IMR-90 (cell line): ENCODE measurements around the gene AAMP. TPM values are rescaled to one million over a fixed set of nuclear protein-coding genes. Genes with fewer than 3 reads are reported as not detected.

Experiments
- ATAC-seq: fragments of 200-7000 bp; cut with Tn5 transposase; 2 replicates; pipeline ENCODE4 v1.9.1; 2020; ENCODE audit warnings: low read depth, mild to moderate bottlenecking, moderate library complexity
- Bru-seq: library from RNA; stranded (reverse); fragments of 400-500 nt; gene quantifications from one replicate; lab custom pipeline; 2021; lab: Mats Ljungman, UMichigan
- BruChase-seq, 2 experiments: library from RNA; stranded (reverse); fragments of 400-500 nt; gene quantifications; one replicate each; lab custom pipeline; 2021; lab: Mats Ljungman, UMichigan
- BruUV-seq: library from RNA; stranded (reverse); fragments of 400-500 nt; replicated peaks from 2 replicates; lab custom pipeline; 2021; lab: Mats Ljungman, UMichigan
- CTCF ChIA-PET: fragments of 300-600 bp; formaldehyde crosslinking; extraction: SDS; loops from one replicate; lab custom pipeline; 2021; ENCODE audit warnings: antibody characterized with exemption; lab: Yijun Ruan, JAX
- POLR2A ChIA-PET: fragments of 300-600 bp; sonication (Branson Sonifier 250); formaldehyde crosslinking; loops from one replicate; lab custom pipeline; 2022; ENCODE audit warnings: antibody characterized with exemption; ENCODE audit not compliant: unreplicated experiment; lab: Charles Lee
- DNase-seq: peaks from one replicate; pipeline ENCODE4 v3.0.0; 2013
- H2AFZ ChIP-seq: replicated peaks from 2 replicates; pipeline ENCODE3; 2013; ENCODE audit warnings: low read length, mild to moderate bottlenecking; ENCODE audit not compliant: poor library complexity
- H2AK5ac ChIP-seq: 2 replicates; pipeline ENCODE4 v1.6.1; 2013; ENCODE audit warnings: low read depth, low read length, inconsistent platforms
- H2AK9ac ChIP-seq: replicated peaks from 2 replicates; pipeline ENCODE3; 2013; ENCODE audit warnings: mild to moderate bottlenecking, low read depth, low read length, moderate library complexity; ENCODE audit not compliant: poor library complexity
- H2BK120ac ChIP-seq: 2 replicates; pipeline ENCODE4 v1.6.1; 2013; ENCODE audit warnings: low read depth, low read length, inconsistent platforms
- H2BK15ac ChIP-seq: 3 replicates; pipeline ENCODE4 v1.6.1; 2013; ENCODE audit warnings: low read depth, low read length, inconsistent platforms
- H2BK20ac ChIP-seq: 2 replicates; pipeline ENCODE4 v1.6.1; 2013; ENCODE audit warnings: low read depth, mild to moderate bottlenecking, inconsistent platforms, low read length, moderate library complexity
- H2BK5ac ChIP-seq: 2 replicates; pipeline ENCODE4 v1.6.1; 2013; ENCODE audit warnings: mild to moderate bottlenecking, low read depth, low read length, inconsistent platforms; ENCODE audit not compliant: poor library complexity, severe bottlenecking
- H3K14ac ChIP-seq: replicated peaks from 2 replicates; pipeline ENCODE4 v1.6.1; 2013; ENCODE audit warnings: low read depth, low read length, inconsistent platforms
- H3K18ac ChIP-seq: 2 replicates; pipeline ENCODE4 v1.6.1; 2013; ENCODE audit warnings: low read depth, low read length, control low read depth
- H3K23ac ChIP-seq: 2 replicates; pipeline ENCODE4 v1.6.1; 2013; ENCODE audit warnings: low read depth, low read length, inconsistent platforms
- H3K27ac ChIP-seq: 2 replicates; pipeline ENCODE4 v1.5.1; 2013; ENCODE audit warnings: mild to moderate bottlenecking, control low read depth, low read length; ENCODE audit not compliant: insufficient read depth
- H3K27me3 ChIP-seq: 2 replicates; pipeline ENCODE4 v1.6.1; 2013; ENCODE audit warnings: low read length; ENCODE audit not compliant: control insufficient read depth, insufficient read depth
- H3K36me3 ChIP-seq: 2 replicates; pipeline ENCODE4 v1.6.1; 2013; ENCODE audit warnings: low read length, mixed read lengths; ENCODE audit not compliant: control insufficient read depth, insufficient read depth
- H3K4ac ChIP-seq: 2 replicates; pipeline ENCODE4 v1.6.1; 2013; ENCODE audit warnings: low read depth, low read length, inconsistent platforms
- H3K4me1 ChIP-seq: 2 replicates; pipeline ENCODE4 v1.6.1; 2013; ENCODE audit warnings: low read length, mixed read lengths; ENCODE audit not compliant: control insufficient read depth, insufficient read depth
- H3K4me2 ChIP-seq: 2 replicates; pipeline ENCODE4 v1.6.1; 2013; ENCODE audit warnings: low read depth, mild to moderate bottlenecking, control low read depth, low read length, moderate library complexity
- H3K4me3 ChIP-seq: 2 replicates; pipeline ENCODE4 v1.5.1; 2013; ENCODE audit warnings: low read depth, mild to moderate bottlenecking, control low read depth, low read length, moderate library complexity; ENCODE audit not compliant: insufficient read depth
- H3K56ac ChIP-seq: 2 replicates; pipeline ENCODE4 v1.6.1; 2013; ENCODE audit warnings: low read length, inconsistent platforms; ENCODE audit not compliant: insufficient read depth; ENCODE audit errors: extremely low read depth
- H3K79me1 ChIP-seq, 2 experiments: 2 replicates each; pipeline ENCODE4 v1.6.1; 2013; ENCODE audit warnings: low read length in 2 of 2, inconsistent platforms in 1 of 2, low read depth in 1 of 2
- H3K9ac ChIP-seq: 2 replicates; pipeline ENCODE4 v1.6.1; 2013; ENCODE audit warnings: low read depth, low read length, control low read depth
- H3K9me1 ChIP-seq: 2 replicates; pipeline ENCODE4 v1.6.1; 2013; ENCODE audit warnings: low read length, inconsistent platforms; ENCODE audit not compliant: insufficient read depth
- H3K9me3 ChIP-seq: 2 replicates; pipeline ENCODE4 v1.6.1; 2013; ENCODE audit warnings: low read length; ENCODE audit not compliant: control insufficient read depth, insufficient read depth
- H4K20me1 ChIP-seq: 2 replicates; pipeline ENCODE4 v1.6.1; 2013; ENCODE audit warnings: low read length, inconsistent platforms; ENCODE audit not compliant: insufficient read depth
- H4K5ac ChIP-seq: 2 replicates; pipeline ENCODE4 v1.6.1; 2013; ENCODE audit warnings: mild to moderate bottlenecking, low read depth, low read length, control low read depth
- H4K8ac ChIP-seq, 2 experiments: 2 replicates each; pipeline ENCODE4 v1.6.1; 2013; ENCODE audit warnings: low read depth in 2 of 2, low read length in 2 of 2, control low read depth in 1 of 2, inconsistent platforms in 1 of 2
- H4K91ac ChIP-seq: 2 replicates; pipeline ENCODE4 v1.6.1; 2013; ENCODE audit warnings: low read depth, low read length, inconsistent platforms; ENCODE audit not compliant: insufficient read depth
- BHLHE40 ChIP-seq: fragments of 150-350 bp; IDR thresholded peaks from 2 replicates; pipeline ENCODE4 v1.6.1; 2016; ENCODE audit warnings: mild to moderate bottlenecking, low read depth, low read length
- CHD1 ChIP-seq: IDR thresholded peaks from 2 replicates; pipeline ENCODE4 v1.6.1; 2012; ENCODE audit warnings: low read depth, low read length, improper control_type of control experiment
- CTCF ChIP-seq: conservative IDR thresholded peaks from 2 replicates; pipeline ENCODE4 v1.5.1; 2012; ENCODE audit warnings: mild to moderate bottlenecking, low read depth, low read length, improper control_type of control experiment
- FOS ChIP-seq: fragments of 150-350 bp; IDR thresholded peaks from 2 replicates; pipeline ENCODE4 v1.6.1; 2016; ENCODE audit warnings: low read depth, low read length
- MAFK ChIP-seq: IDR thresholded peaks from 2 replicates; pipeline ENCODE4 v1.6.1; 2012; ENCODE audit warnings: low read depth, low read length, improper control_type of control experiment
- NFE2L2 ChIP-seq: fragments of 150-350 bp; IDR thresholded peaks from 2 replicates; pipeline ENCODE4 v1.6.1; 2016; ENCODE audit warnings: low read depth, mild to moderate bottlenecking, low read length
- RAD21 ChIP-seq: IDR thresholded peaks from 2 replicates; pipeline ENCODE4 v1.6.1; 2012; ENCODE audit warnings: low read length, improper control_type of control experiment
- RFX5 ChIP-seq: IDR thresholded peaks from 2 replicates; pipeline ENCODE4 v1.8.0; 2012; ENCODE audit warnings: low read depth, mild to moderate bottlenecking, low read length, moderate library complexity
- WGBS, 2 experiments: methylation state at CpG; one replicate each; pipeline versions ENCODE4 v1.1.5 to v1.1.7; 2013; ENCODE audit warnings: missing lambda C conversion rate in 2 of 2; ENCODE audit not compliant: insufficient read length in 1 of 2; ENCODE audit errors: extremely low coverage in 2 of 2; 5-methylcytosine and 5-hydroxymethylcytosine counted together
- dilution Hi-C: fragments of 300-500 bp; cut with HindIII; formaldehyde crosslinking; loops from one replicate; pipeline ENCODE4 v1.14.3; 2018; ENCODE audit warnings: low sequenced_read_pairs; ENCODE audit not compliant: unreplicated experiment
- in situ Hi-C: fragments of 300-500 bp; cut with MboI; formaldehyde crosslinking; loops from 3 replicates; pipeline ENCODE4 v1.14.3; 2019; ENCODE audit warnings: low sequenced_read_pairs, inconsistent platforms, mixed read lengths
- intact Hi-C: fragments of 100-400 bp; cut with micrococcal nuclease; formaldehyde crosslinking; loops from 2 replicates; pipeline ENCODE4 v1.10.0; 2022
- long read RNA-seq: library from polyadenylated mRNA; unstranded; transcript quantifications from one replicate; pipeline ENCODE4 v2.0.0, GENCODE V29; 2021; ENCODE audit not compliant: unreplicated experiment
- polyA plus RNA-seq, 3 experiments: library from polyadenylated mRNA; depleted of rRNA; stranded (reverse); fragments of >200 nt; gene quantifications; 2 replicates each; pipeline ENCODE4 v1.2.3, GENCODE V29; 2012; ENCODE audit warnings: low replicate concordance in 1 of 3
- total RNA-seq: library from RNA; depleted of rRNA; stranded (reverse); fragments of >200 nt; gene quantifications from 2 replicates; pipeline ENCODE4 v1.2.3, GENCODE V29; 2012; rRNA removed
- TF ChIP-seq, protein P1 (sequence below): fragments of 150-350 bp; IDR thresholded peaks from 2 replicates; pipeline ENCODE4 v1.6.1; 2017; ENCODE audit warnings: mild to moderate bottlenecking, antibody characterized with exemption, low read length, low read depth

Gene AAMP, protein sequence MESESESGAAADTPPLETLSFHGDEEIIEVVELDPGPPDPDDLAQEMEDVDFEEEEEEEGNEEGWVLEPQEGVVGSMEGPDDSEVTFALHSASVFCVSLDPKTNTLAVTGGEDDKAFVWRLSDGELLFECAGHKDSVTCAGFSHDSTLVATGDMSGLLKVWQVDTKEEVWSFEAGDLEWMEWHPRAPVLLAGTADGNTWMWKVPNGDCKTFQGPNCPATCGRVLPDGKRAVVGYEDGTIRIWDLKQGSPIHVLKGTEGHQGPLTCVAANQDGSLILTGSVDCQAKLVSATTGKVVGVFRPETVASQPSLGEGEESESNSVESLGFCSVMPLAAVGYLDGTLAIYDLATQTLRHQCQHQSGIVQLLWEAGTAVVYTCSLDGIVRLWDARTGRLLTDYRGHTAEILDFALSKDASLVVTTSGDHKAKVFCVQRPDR
- total RNA-seq (112 and 118 TPM in 2 replicates), polyA plus RNA-seq (2012; rRNA removed) (104 and 108 TPM in 2 replicates), Bru-seq, nascent RNA (percentile 72 among the genes with signal in this experiment), BruChase-seq, experiment 1, labeled RNA remaining after a 6-hour chase (percentile 89 among the genes with signal in this experiment), BruChase-seq, experiment 2, labeled RNA remaining after a 2-hour chase (percentile 72 among the genes with signal in this experiment)
- 132 and 175 TPM in 2 replicates for polyA plus RNA-seq (2012; cell fraction: cytosol; rRNA removed)
- 140 and 213 TPM in 2 replicates for polyA plus RNA-seq (2012; cell fraction: nucleus; rRNA removed; ENCODE audit: low replicate concordance)
- long read RNA-seq, transcript AAMP-204 (11 exons, 1,804 nt) = minor isoform, 14 of 143 reads
- long read RNA-seq, transcript AAMP-201 (11 exons, 1,886 nt) = major isoform, 104 of 143 reads
- long read RNA-seq, partial matches to known transcripts = 4 of 143 reads
- long read RNA-seq, other reads (novel, unspliced or antisense) = 15 of 143 reads

DNA sequence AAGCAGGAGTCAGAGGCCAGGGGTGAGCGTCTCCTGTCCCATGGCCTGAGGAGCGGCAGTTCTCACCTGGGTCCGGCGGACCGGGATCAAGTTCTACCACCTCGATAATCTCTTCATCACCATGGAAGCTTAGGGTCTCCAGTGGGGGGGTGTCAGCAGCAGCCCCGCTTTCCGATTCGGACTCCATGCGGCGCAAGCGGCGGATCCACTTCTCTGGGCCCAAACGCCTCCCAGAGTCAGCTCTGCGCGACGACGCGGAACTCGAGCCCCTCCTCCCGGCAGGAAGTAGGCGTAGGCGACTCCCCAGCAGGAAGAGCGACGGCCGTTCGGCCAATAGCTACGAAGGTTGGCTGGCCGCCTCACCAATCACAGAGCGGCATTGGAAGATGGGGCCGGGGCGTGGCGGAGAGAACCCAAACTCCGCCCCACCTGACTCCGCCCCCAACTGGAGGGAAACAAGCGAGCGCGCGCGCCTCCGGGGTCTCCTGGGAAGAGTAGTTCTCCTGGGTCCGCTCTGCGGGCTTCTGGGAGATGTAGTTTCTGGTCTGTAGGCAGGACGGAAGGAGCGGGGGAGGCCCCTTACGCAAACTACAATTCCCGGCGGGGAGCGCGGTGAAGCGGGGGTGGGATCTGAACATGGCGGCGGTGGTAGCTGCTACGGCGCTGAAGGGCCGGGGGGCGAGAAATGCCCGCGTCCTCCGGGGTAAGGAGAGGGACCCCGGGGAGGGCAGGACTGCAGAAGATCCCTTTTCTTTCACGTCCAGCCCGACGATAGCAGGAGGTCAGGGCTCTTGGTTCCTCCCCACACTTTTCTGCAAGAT, at the start of gene AAMP, which contains the start of gene PNKD:
TSS of gene AAMP (minus strand) at position 238 of the 821 bp plus-strand sequence. CDS start at position 187, 51 bp downstream.
TSS of gene PNKD (plus strand) at position 620 of the 821 bp plus-strand sequence. CDS start at position 637, 17 bp downstream.
- 0 out of 2 replicates have a peak, but pooled peaks cover 3% of the 10 kb centered on the region for H3K9me1 ChIP-seq
- H3K18ac ChIP-seq = no peak within 1 kb of the TSS; the same call in 1 of the 2 replicates
- dilution Hi-C loops (no loop called here), in situ Hi-C loops (loop anchor here (10.0 kb wide), 1 partner anchor 125 kb away; the partner anchor contains the start of gene CTDSP1), intact Hi-C loops (loop anchor here (10.0 kb wide), 1 partner anchor 295 kb away; the partner anchor contains the start of genes CNOT9 and USP37)
- no peak within 1 kb of the TSS for H2BK15ac ChIP-seq
- peak within 1 kb of the TSS; percentile 58 for H4K91ac ChIP-seq
- 0 out of 2 replicates have a peak within 1 kb of the TSS, but pooled peaks have one; percentile 26 for H4K5ac ChIP-seq
- ATAC-seq (peak; percentile 94), DNase-seq (peak; percentile 99)
- ChIA-PET CTCF (interaction anchor here (0.7 to 3.9 kb wide), 5 partner anchors 11 to 27 kb away, joined by 3 to 24 read pairs (median 3); partner anchors contain the start of gene TMBIM1), POLR2A (interaction anchor here (0.6 to 1.1 kb wide), 5 partner anchors 11 to 1169 kb away, joined by 3 to 4 read pairs (median 3); no protein-coding TSS in a partner anchor)
- H3K36me3 ChIP-seq = peaks cover 38% of the 10 kb centered on the region
- no peaks in the 10 kb centered on the region for H3K27me3 ChIP-seq
- no peaks in the 10 kb centered on the region for H3K9me3 ChIP-seq
- no peak within 1 kb of the TSS; the same call in 1 of the 2 replicates for H2BK120ac ChIP-seq
- peak within 1 kb of the TSS; percentile 91 for H3K4me2 ChIP-seq
- peak within 1 kb of the TSS; percentile 98 for H2AFZ ChIP-seq
- peak within 1 kb of the TSS; percentile 52 to 89 for H4K8ac ChIP-seq
- H3K9ac ChIP-seq = peak within 1 kb of the TSS; percentile 82
- H2BK20ac ChIP-seq = no peak within 1 kb of the TSS
- H3K27ac ChIP-seq = peak within 1 kb of the TSS; percentile 64
- 1% methylated on average over 17 of the region's 64 CpGs; no CpG with 5 or more reads in 1 of the 2 experiments for whole genome bisulfite sequencing, 2 experiments
- peak within 1 kb of the TSS; percentile 78 for H3K4ac ChIP-seq
- H3K23ac ChIP-seq = peak within 1 kb of the TSS; percentile 62
- peaks cover 12% of the 10 kb centered on the region; the same call in 1 of the 2 replicates for H4K20me1 ChIP-seq
- H3K56ac ChIP-seq = peak within 1 kb of the TSS; percentile 56
- peaks cover 10% of the 10 kb centered on the region for H3K4me1 ChIP-seq
- H2BK5ac ChIP-seq = peak within 1 kb of the TSS; percentile 30
- H2AK9ac ChIP-seq = peak within 1 kb of the TSS; percentile 97
- peak within 1 kb of the TSS; percentile 80 for H3K14ac ChIP-seq
- H3K4me3 ChIP-seq = peak within 1 kb of the TSS; percentile 72
- no TSS peak for BruUV-seq
- H3K79me1 ChIP-seq = peaks cover 23 to 48% of the 10 kb centered on the region in 2 experiments
- H2AK5ac ChIP-seq = peak within 1 kb of the TSS; percentile 63
- TF ChIP-seq CHD1 (no peak), MAFK (no peak), RFX5 (no peak), FOS (peak; percentile 46; the same call in 1 of the 2 replicates), RAD21 (no peak), NFE2L2 (no peak), CTCF (peak; percentile 28), BHLHE40 (no peak)
- TF ChIP-seq, protein P1, sequence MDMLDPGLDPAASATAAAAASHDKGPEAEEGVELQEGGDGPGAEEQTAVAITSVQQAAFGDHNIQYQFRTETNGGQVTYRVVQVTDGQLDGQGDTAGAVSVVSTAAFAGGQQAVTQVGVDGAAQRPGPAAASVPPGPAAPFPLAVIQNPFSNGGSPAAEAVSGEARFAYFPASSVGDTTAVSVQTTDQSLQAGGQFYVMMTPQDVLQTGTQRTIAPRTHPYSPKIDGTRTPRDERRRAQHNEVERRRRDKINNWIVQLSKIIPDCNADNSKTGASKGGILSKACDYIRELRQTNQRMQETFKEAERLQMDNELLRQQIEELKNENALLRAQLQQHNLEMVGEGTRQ = peak; percentile 79
